Gastrocnemius medialis (tissue), 4 donors: Measurements from ENCODE around the gene CEP104.

Experiments
- POLR2A ChIP-seq, 2 donors: fragments of 450-650 bp; IDR thresholded peaks; one replicate each; pipeline ENCODE4 v1.6.1; 2017; ENCODE audit warnings: antibody characterized with exemption in 2 of 2, mild to moderate bottlenecking in 2 of 2, moderate library complexity in 2 of 2
- TF ChIP-seq, protein P1 (sequence below), 5 experiments: fragments of 450-650 bp in 3 of 5; fragments of 200-600 bp in 2 of 5; sonication (generic) in 2 of 5; IDR thresholded peaks in 4 of 5; conservative IDR thresholded peaks in 1 of 5; 1 replicate in 4 of 5; 2 replicates in 1 of 5; pipeline ENCODE4 v1.5.1; 2016 to 2019; ENCODE audit warnings: antibody characterized with exemption in 5 of 5, mild to moderate bottlenecking in 3 of 5, moderate library complexity in 3 of 5

DNA sequence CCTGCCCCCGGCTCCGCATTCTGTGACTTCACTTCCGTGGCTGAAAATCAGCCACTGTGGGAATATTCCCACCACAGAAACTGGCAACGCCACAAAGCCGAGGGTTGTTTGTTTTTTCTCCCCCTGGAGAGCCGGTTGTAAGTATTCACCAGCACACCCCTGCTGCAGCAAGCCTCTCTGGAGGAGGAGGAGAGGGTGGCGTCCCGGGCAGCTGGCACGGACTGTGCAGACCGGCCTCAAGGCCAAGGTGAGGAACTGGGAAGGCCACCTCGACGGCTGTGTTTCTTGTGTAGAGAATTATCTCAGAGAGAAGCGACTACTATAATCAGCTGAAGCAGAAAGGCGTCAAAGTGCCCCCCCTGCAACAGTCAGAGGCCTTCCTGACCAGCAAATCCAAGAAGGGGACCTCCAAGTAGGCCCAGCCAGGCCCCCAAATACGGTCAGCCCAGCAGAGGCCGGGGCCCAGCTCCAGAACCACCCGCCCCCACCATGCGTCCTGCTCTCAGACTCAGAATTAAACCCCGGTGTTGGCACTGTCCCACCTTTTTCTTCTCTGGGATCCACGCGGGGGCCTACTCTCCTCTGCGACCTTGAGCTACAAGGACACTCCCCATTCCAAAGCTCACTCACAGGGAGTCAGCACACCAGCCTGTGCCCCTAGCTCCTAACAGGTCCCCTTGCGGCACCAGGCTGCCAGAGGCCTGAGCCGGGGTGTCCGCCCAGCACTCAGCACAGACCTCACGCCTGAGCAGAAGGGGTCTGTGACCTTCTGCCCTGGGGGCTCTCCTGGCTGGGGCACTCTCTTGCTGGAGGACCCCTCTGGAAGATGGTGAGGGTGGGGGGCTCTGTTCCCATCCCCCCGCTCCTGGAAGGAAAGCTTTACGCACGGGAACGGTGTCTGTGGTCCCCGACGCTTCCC lies 85.6 kb downstream of the CEP104 start:
- TF ChIP-seq, protein P1, sequence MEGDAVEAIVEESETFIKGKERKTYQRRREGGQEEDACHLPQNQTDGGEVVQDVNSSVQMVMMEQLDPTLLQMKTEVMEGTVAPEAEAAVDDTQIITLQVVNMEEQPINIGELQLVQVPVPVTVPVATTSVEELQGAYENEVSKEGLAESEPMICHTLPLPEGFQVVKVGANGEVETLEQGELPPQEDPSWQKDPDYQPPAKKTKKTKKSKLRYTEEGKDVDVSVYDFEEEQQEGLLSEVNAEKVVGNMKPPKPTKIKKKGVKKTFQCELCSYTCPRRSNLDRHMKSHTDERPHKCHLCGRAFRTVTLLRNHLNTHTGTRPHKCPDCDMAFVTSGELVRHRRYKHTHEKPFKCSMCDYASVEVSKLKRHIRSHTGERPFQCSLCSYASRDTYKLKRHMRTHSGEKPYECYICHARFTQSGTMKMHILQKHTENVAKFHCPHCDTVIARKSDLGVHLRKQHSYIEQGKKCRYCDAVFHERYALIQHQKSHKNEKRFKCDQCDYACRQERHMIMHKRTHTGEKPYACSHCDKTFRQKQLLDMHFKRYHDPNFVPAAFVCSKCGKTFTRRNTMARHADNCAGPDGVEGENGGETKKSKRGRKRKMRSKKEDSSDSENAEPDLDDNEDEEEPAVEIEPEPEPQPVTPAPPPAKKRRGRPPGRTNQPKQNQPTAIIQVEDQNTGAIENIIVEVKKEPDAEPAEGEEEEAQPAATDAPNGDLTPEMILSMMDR (IDR thresholded peaks at IDR 0.05 in 4 of 5, conservative IDR thresholded peaks at IDR 0.05 in 1 of 5) = no peak
- no peak for TF ChIP-seq POLR2A (IDR thresholded peaks at IDR 0.05)
